Kidney (tissue), 14 donors: ENCODE results near the gene PPP6R2. TPM values are rescaled to one million over a fixed set of nuclear protein-coding genes. Genes with fewer than 3 reads are reported as not detected.

Source experiments
- DNase-seq, 5 donors: peaks; one replicate each; pipeline ENCODE4 v3.0.0-alpha.2; 2013 to 2020
- FAIRE-seq: peaks from 2 replicates; lab custom pipeline; 2012; peaks lifted over from hg19 to GRCh38; lab: Jason Lieb, UNC
- H3K27ac ChIP-seq, 2 donors: one replicate each; pipeline ENCODE4 v1.7.0; 2013; ENCODE audit warnings: low read depth in 2 of 2, low read length in 2 of 2, inconsistent platforms in 1 of 2
- H3K27me3 ChIP-seq: one replicate; pipeline ENCODE4 v1.7.1; 2013; ENCODE audit warnings: low read length, inconsistent platforms; ENCODE audit not compliant: control insufficient read depth, insufficient read depth
- H3K36me3 ChIP-seq, 3 donors: one replicate each; pipeline versions ENCODE4 v1.7.0 to v1.7.1; 2013; ENCODE audit warnings: low read length in 3 of 3, control low read depth in 1 of 3, inconsistent platforms in 1 of 3; ENCODE audit not compliant: insufficient read depth in 3 of 3, control insufficient read depth in 2 of 3
- H3K4me1 ChIP-seq, 3 donors: one replicate each; pipeline versions ENCODE4 v1.7.0 to v1.7.1; 2013; ENCODE audit warnings: low read length in 3 of 3, inconsistent platforms in 1 of 3, low read depth in 1 of 3; ENCODE audit not compliant: control insufficient read depth in 2 of 3, insufficient read depth in 2 of 3
- H3K4me3 ChIP-seq, 3 donors: one replicate each; pipeline versions ENCODE4 v1.7.0 to v1.8.1; 2013; ENCODE audit warnings: low read length in 3 of 3, control low read depth in 1 of 3, inconsistent platforms in 1 of 3
- H3K9ac ChIP-seq, 3 donors: one replicate each; pipeline versions ENCODE4 v1.7.0 to v1.7.1; 2013; ENCODE audit warnings: low read length in 3 of 3, control low read depth in 1 of 3, inconsistent platforms in 1 of 3
- H3K9me3 ChIP-seq, 3 donors: one replicate each; pipeline versions ENCODE4 v1.7.0 to v1.7.1; 2013; ENCODE audit warnings: low read length in 3 of 3, control low read depth in 1 of 3, inconsistent platforms in 1 of 3; ENCODE audit not compliant: control insufficient read depth in 2 of 3, insufficient read depth in 1 of 3
- CTCF ChIP-seq: IDR thresholded peaks from 3 replicates; pipeline ENCODE4 v1.5.1; 2012; ENCODE audit warnings: mild to moderate bottlenecking, moderate library complexity, borderline replicate concordance; ENCODE audit not compliant: insufficient read depth; ENCODE audit errors: extremely low read depth
- intact Hi-C: fragments of 100-400 bp; cut with DNase I; formaldehyde crosslinking; loops from one replicate; pipeline ENCODE4 v1.11.1; 2022
- polyA plus RNA-seq: library from polyadenylated mRNA; stranded (reverse); fragments of 350-450 nt; fragmentation: Illumina TruSeq; extraction: RNeasy Lipid Tissue Mini Kit (QIAGEN cat#74804); gene quantifications from one replicate; pipeline ENCODE4 v1.2.3, GENCODE V29; 2014; ENCODE audit warnings: low read depth, low replicate concordance; ENCODE audit not compliant: insufficient read depth
- total RNA-seq: library from RNA; stranded (reverse); fragmentation: NEBNext Ultra II Directional; extraction: Animal tissue kit (Norgen Biotek cat#: 25700); gene quantifications from one replicate; pipeline ENCODE4 v1.2.1, GENCODE V29; 2021
- donor health status: control.
- donor health status: control.
- donor health status: control.
- donor health status: control.
- donor health status: control.
- donor health status: DM: yes; HTN: yes; CAD: no.
- donor health status: Normal renal cell carcinoma (clear cell type).

PPP6R2 gene
- total and polyA plus RNA-seq, 2 donors from 2014 or later = 39.4 to 53.8 TPM

DNA sequence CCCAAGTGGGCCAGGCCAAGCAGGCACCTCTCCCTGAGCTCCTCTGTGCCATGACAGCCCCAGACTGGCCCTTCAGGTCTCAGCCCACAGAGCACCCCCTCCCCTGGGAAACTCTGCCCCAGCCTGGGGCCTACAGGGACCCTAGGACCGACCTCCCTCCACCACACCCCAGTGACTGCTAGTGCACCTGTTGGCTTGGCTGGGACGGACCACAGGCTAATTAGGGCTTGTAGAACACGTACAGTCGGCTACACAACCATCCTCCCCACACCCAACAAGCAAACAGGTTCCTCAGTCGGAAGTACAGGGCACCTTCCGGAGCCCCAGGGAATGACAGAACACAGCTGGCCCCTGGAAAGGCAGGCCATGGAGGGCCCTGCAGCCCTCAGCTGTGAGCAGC is 127.4 kb downstream of the PPP6R2 start:
- no peak overlapping the region for H3K9ac ChIP-seq
- DNase-seq (peak in 1 of 5 donors; percentile 33), FAIRE-seq (no peak)
- intact Hi-C loops = no loop called here
- no peak overlapping the region for H3K4me3 ChIP-seq
- H3K27ac ChIP-seq = no peak overlapping the region
- H3K9me3 ChIP-seq = no peaks in the 10 kb centered on the region
- peaks cover 0 to 29% (median 20%) of the 10 kb centered on the region in 3 donors for H3K4me1 ChIP-seq
- TF ChIP-seq CTCF = no peak
- no peaks in the 10 kb centered on the region for H3K27me3 ChIP-seq
- H3K36me3 ChIP-seq = peaks cover 0 to 16% (median 13%) of the 10 kb centered on the region in 3 donors

DNA sequence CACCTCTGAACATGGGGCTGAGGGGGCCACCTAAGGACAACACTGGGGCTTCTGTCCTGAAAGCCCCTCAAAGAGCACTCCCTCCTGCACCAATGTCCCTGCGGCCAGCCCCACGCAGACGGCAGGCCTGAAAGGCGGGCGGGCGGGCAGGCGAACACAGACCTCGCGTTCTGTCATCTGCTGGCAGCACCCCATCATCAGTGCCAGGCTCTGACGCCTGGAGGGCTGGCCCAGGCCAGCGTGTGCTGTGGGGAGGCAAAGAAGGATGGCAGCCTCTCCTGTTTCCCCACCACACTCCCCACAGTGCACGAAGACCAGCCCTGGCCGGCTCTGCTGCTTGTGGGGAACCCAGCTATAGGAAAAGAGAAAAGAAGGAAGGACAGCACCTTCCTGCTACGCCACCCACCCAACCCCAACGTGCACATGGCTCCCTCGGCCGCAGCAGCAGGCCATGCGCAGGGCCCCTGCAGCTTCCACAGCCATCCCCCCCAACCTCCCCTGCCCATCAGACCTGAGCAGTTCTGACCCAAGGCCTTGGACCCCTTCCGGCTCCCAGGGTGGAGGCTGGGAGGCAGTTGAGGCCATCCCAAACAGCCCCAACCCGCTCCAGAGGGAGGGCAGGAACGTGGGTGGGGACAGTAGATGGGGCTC is 128.2 kb downstream of the PPP6R2 start:
- intact Hi-C loops = no loop called here
- H3K9me3 ChIP-seq = no peaks in the 10 kb centered on the region
- no peak for DNase-seq
- H3K4me3 ChIP-seq = no peak overlapping the region
- peaks cover 0 to 10% (median 8%) of the 10 kb centered on the region in 3 donors for H3K36me3 ChIP-seq
- peaks cover 0 to 31% (median 20%) of the 10 kb centered on the region in 3 donors for H3K4me1 ChIP-seq
- no peak overlapping the region for H3K9ac ChIP-seq
- no peak for TF ChIP-seq CTCF
- H3K27me3 ChIP-seq = no peaks in the 10 kb centered on the region
- H3K27ac ChIP-seq = no peak overlapping the region
- no peak for FAIRE-seq

DNA sequence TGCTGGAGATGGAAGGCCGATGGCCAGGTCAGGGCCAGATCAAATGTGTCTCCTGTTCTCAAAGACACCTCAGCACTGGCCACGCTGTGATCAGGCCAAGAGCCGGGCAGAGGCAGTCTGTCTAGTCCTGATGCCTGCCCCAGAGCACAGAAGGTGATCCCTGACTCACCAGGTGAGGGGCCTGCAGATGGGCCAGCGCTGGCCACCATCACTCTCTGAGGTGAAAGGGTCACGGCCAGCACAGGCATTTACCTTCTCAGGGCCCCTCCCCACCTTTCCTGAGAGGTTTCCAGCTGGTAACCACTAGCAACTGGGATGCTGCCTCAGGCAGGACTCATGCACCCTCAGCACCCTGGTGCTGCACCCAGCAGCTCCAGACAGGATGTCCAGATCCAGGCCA is 128.8 kb downstream of the PPP6R2 start:
- Histone ChIP-seq H3K4me3 (no peak overlapping the region), H3K9me3 (no peaks in the 10 kb centered on the region), H3K36me3 (peaks cover 0 to 5% (median 4%) of the 10 kb centered on the region in 3 donors), H3K27ac (no peak overlapping the region), H3K4me1 (peaks cover 0 to 31% (median 20%) of the 10 kb centered on the region in 3 donors), H3K9ac (no peak overlapping the region), H3K27me3 (no peaks in the 10 kb centered on the region)
- no peak for TF ChIP-seq CTCF
- intact Hi-C loops = no loop called here
- DNase-seq (no peak), FAIRE-seq (no peak)
